HepG2 (cell line): ENCODE data around the gene SLCO1C1. TPM values are rescaled to one million over a fixed set of nuclear protein-coding genes. Genes with fewer than 3 reads are reported as not detected.

Experiments used
- CERS6 ChIP-seq: sonication (generic); formaldehyde crosslinking; IDR thresholded peaks from 2 replicates; pipeline ENCODE4 v1.5.0; 2020; ENCODE audit warnings: missing genetic modification reagents
- CHD4 ChIP-seq: fragments of 200-600 bp; sonication (generic); IDR thresholded peaks from 2 replicates; pipeline ENCODE4 v1.7.0; 2017; ENCODE audit warnings: mild to moderate bottlenecking, low read length, borderline replicate concordance
- DR1 ChIP-seq: sonication (generic); formaldehyde crosslinking; IDR thresholded peaks from 2 replicates; pipeline ENCODE4 v1.8.0; 2021; ENCODE audit warnings: mild to moderate bottlenecking, missing genetic modification reagents, inconsistent platforms
- FOXO1 ChIP-seq: sonication (generic); formaldehyde crosslinking; IDR thresholded peaks from 2 replicates; pipeline ENCODE4 v1.4.0; 2020; ENCODE audit warnings: missing genetic modification reagents
- GATAD2A ChIP-seq: IDR thresholded peaks from 2 replicates; pipeline ENCODE4 v1.6.1; 2016
- GPN1 ChIP-seq: sonication (generic); formaldehyde crosslinking; IDR thresholded peaks from 2 replicates; pipeline ENCODE4 v1.5.1; 2020; ENCODE audit warnings: missing genetic modification reagents, borderline replicate concordance
- IRF2 ChIP-seq: IDR thresholded peaks from 2 replicates; pipeline ENCODE4 v1.6.1; 2018; ENCODE audit warnings: missing genetic modification reagents, missing compliant biosample characterization
- MTF1 ChIP-seq: sonication (generic); formaldehyde crosslinking; IDR thresholded peaks from 2 replicates; pipeline ENCODE4 v1.5.0; 2020; ENCODE audit warnings: missing genetic modification reagents
- MYNN ChIP-seq: sonication (generic); formaldehyde crosslinking; IDR thresholded peaks from 2 replicates; pipeline ENCODE4 v1.4.0; 2020; ENCODE audit warnings: mild to moderate bottlenecking, low read depth, missing genetic modification reagents
- NFE2 ChIP-seq: sonication (generic); formaldehyde crosslinking; IDR thresholded peaks from 2 replicates; pipeline ENCODE4 v1.4.0; 2020; ENCODE audit warnings: missing genetic modification reagents
- NFIC ChIP-seq: IDR thresholded peaks from 2 replicates; pipeline ENCODE4 v1.6.1; 2012; ENCODE audit warnings: mild to moderate bottlenecking, low read length, inconsistent platforms
- NRL ChIP-seq: sonication (generic); formaldehyde crosslinking; IDR thresholded peaks from 2 replicates; pipeline ENCODE4 v1.5.0; 2020; ENCODE audit warnings: missing genetic modification reagents, mild to moderate bottlenecking, moderate library complexity, borderline replicate concordance
- PAWR ChIP-seq: sonication (generic); formaldehyde crosslinking; IDR thresholded peaks from 2 replicates; pipeline ENCODE4 v1.4.0; 2020; ENCODE audit warnings: missing genetic modification reagents, mild to moderate bottlenecking, borderline replicate concordance
- PAXIP1 ChIP-seq: sonication (generic); formaldehyde crosslinking; conservative IDR thresholded peaks from 2 replicates; pipeline ENCODE4 v1.4.0; 2020; ENCODE audit warnings: mild to moderate bottlenecking, missing genetic modification reagents, moderate library complexity
- POLR2G ChIP-seq: fragments of 200-400 bp; formaldehyde crosslinking; IDR thresholded peaks from 2 replicates; pipeline ENCODE4 v1.6.1; 2018; ENCODE audit warnings: mild to moderate bottlenecking, low read depth, low read length, moderate library complexity
- RNF2 ChIP-seq: fragments of 450-650 bp; conservative IDR thresholded peaks from 2 replicates; pipeline ENCODE4 v1.6.1; 2016; ENCODE audit warnings: low read depth
- SKI ChIP-seq: fragments of 450-650 bp; IDR thresholded peaks from one replicate; pipeline ENCODE4 v1.6.1; 2018; ENCODE audit warnings: mild to moderate bottlenecking; ENCODE audit not compliant: partially characterized antibody
- SRSF4 ChIP-seq: fragments of 200-400 bp; formaldehyde crosslinking; IDR thresholded peaks from one replicate; pipeline ENCODE4 v1.6.1; 2018; ENCODE audit warnings: mild to moderate bottlenecking, low read depth, low read length, moderate library complexity; ENCODE audit not compliant: poor library complexity, severe bottlenecking
- ZBTB42 ChIP-seq: sonication (generic); formaldehyde crosslinking; IDR thresholded peaks from 2 replicates; pipeline ENCODE4 v1.5.0; 2020; ENCODE audit warnings: mild to moderate bottlenecking, missing genetic modification reagents
- ZC3H4 ChIP-seq: sonication (generic); formaldehyde crosslinking; IDR thresholded peaks from 2 replicates; pipeline ENCODE4 v1.4.0; 2020; ENCODE audit warnings: missing genetic modification reagents, borderline replicate concordance
- ZKSCAN8 ChIP-seq: IDR thresholded peaks from 2 replicates; pipeline ENCODE4 v1.6.1; 2016; ENCODE audit warnings: borderline replicate concordance, missing genetic modification reagents, missing compliant biosample characterization
- ZNF124 ChIP-seq: sonication (generic); formaldehyde crosslinking; IDR thresholded peaks from 2 replicates; pipeline ENCODE4 v1.4.0; 2020; ENCODE audit warnings: missing genetic modification reagents
- ZNF512 ChIP-seq: sonication (generic); formaldehyde crosslinking; IDR thresholded peaks from 2 replicates; pipeline ENCODE4 v1.4.0; 2020; ENCODE audit warnings: mild to moderate bottlenecking, missing genetic modification reagents
- ZNF704 ChIP-seq: sonication (generic); formaldehyde crosslinking; IDR thresholded peaks from 2 replicates; pipeline ENCODE4 v1.8.1; 2023; ENCODE audit warnings: mild to moderate bottlenecking, inconsistent platforms, moderate library complexity, missing genetic modification reagents, borderline replicate concordance
- polyA plus RNA-seq, 8 experiments: library from polyadenylated mRNA; depleted of rRNA in 3 of 8; stranded (reverse) in 7 of 8; unstranded in 1 of 8; fragments of >200 nt; fragmentation: Illumina TruSeq in 4 of 8; extraction: Trizol in 4 of 8; gene quantifications; 2 replicates each; pipeline versions ENCODE4 v1.2.1 to v1.2.3, GENCODE V29; 2011 to 2016; ENCODE audit warnings: low read depth in 4 of 8, missing spikeins in 1 of 8, mixed read lengths in 1 of 8; ENCODE audit not compliant: insufficient read depth in 1 of 8
- total RNA-seq, 5 experiments: library from RNA; depleted of rRNA; stranded (reverse); fragments of >200 nt; fragmentation: Illumina TruSeq; extraction: Trizol; gene quantifications; 2 replicates each; pipeline ENCODE4 v1.2.3, GENCODE V29; 2016; ENCODE audit warnings: low read depth in 1 of 5
- TF ChIP-seq, protein P1 (sequence below): IDR thresholded peaks from 2 replicates; pipeline ENCODE4 v1.6.1; 2012; ENCODE audit warnings: inconsistent platforms

Gene SLCO1C1
- total and polyA plus RNA-seq, 2 of the 13 experiments (the other 11 are each of a cell fraction or from before 2014, with no cell fraction given), result not detected

DNA sequence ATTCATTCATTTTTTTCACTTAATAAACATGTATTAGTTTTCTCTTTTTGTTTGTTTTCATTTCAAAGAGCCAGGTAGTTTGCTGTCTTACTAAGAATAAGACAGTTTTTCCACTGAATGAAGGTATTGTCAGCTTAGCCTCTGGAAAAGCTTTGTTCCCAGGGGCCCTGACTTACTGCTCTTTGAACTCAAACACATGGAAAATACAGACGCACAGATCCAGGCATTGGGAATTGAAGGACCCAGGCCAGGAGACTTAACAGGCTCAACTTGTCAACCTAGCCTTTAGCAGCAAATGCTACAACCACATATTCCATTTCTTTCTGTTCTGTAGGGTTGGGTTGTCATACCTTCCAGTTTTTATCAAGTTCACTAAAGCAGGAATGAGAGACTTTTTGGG lies 38.5 kb upstream of the SLCO1C1 start (continued):
- TF ChIP-seq NRL, result no peak
- no peak for TF ChIP-seq MTF1 (CRISPR knock-in tag)
- no peak for TF ChIP-seq ZBTB42 (CRISPR knock-in tag)
- TF ChIP-seq FOXO1 (CRISPR knock-in tag), result peak; percentile 72; the same call in 1 of the 2 replicates
- 0 out of 2 replicates have a peak, but pooled peaks have one; percentile 55 for TF ChIP-seq IRF2 (CRISPR knock-in tag)
- no peak for TF ChIP-seq ZNF704 (CRISPR knock-in tag)
- 0 out of 2 replicates have a peak, but pooled peaks have one; percentile 42 for TF ChIP-seq ZNF124 (CRISPR knock-in tag)
- peak; percentile 70; the same call in 1 of the 2 replicates for TF ChIP-seq NFIC
- TF ChIP-seq CHD4, result no peak
- no peak for TF ChIP-seq ZNF512 (CRISPR knock-in tag)
- no peak for TF ChIP-seq RNF2
- peak; percentile 84; the same call in 1 of the 2 replicates for TF ChIP-seq ZKSCAN8 (CRISPR knock-in tag)
- no peak for TF ChIP-seq CERS6 (CRISPR knock-in tag)
- peak; percentile 93 for TF ChIP-seq GATAD2A (CRISPR knock-in tag)
- no peak for TF ChIP-seq ZC3H4 (CRISPR knock-in tag)
- TF ChIP-seq SKI, result no peak
- TF ChIP-seq NFE2, result no peak
- TF ChIP-seq PAWR, result no peak
- TF ChIP-seq, protein P1, sequence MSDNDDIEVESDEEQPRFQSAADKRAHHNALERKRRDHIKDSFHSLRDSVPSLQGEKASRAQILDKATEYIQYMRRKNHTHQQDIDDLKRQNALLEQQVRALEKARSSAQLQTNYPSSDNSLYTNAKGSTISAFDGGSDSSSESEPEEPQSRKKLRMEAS, result peak; percentile 82
- TF ChIP-seq PAXIP1, result peak; percentile 96
- TF ChIP-seq POLR2G, result peak; percentile 60
- TF ChIP-seq SRSF4, result no peak
- no peak for TF ChIP-seq GPN1
- TF ChIP-seq DR1 (CRISPR knock-in tag), result no peak
- TF ChIP-seq MYNN (CRISPR knock-in tag), result no peak
